ENCODE measurements around the gene ATP5MG.

- TF ChIP-seq EZH2 (optimal IDR thresholded peaks at IDR 0.05; ENCODE audit: low read depth, low read length), result no peak
- TF ChIP-seq, protein P1, sequence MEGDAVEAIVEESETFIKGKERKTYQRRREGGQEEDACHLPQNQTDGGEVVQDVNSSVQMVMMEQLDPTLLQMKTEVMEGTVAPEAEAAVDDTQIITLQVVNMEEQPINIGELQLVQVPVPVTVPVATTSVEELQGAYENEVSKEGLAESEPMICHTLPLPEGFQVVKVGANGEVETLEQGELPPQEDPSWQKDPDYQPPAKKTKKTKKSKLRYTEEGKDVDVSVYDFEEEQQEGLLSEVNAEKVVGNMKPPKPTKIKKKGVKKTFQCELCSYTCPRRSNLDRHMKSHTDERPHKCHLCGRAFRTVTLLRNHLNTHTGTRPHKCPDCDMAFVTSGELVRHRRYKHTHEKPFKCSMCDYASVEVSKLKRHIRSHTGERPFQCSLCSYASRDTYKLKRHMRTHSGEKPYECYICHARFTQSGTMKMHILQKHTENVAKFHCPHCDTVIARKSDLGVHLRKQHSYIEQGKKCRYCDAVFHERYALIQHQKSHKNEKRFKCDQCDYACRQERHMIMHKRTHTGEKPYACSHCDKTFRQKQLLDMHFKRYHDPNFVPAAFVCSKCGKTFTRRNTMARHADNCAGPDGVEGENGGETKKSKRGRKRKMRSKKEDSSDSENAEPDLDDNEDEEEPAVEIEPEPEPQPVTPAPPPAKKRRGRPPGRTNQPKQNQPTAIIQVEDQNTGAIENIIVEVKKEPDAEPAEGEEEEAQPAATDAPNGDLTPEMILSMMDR (IDR thresholded peaks at IDR 0.05; ENCODE audit: low read length), result no peak
- no peak for TF ChIP-seq EZH2phosphoT487 (IDR thresholded peaks at IDR 0.05; ENCODE audit: low read length)
Observed at GRCh38 chr11:118406599-118407166, 5.3 kb downstream of the ATP5MG start.

Data from MM.1S (cell line).